Measurements from ENCODE around the gene TMEM253. TPM values are rescaled to one million over a fixed set of nuclear protein-coding genes. Genes with fewer than 3 reads are reported as not detected.

The TMEM253 gene
- total RNA-seq, 1 donor from 2014 or later = 1.4 TPM

- Histone ChIP-seq H3K4me2 (ENCODE audit: low read length) (no peak overlapping the region), H2AFZ (ENCODE audit: low read depth, low read length) (no peak overlapping the region), H3K4me1 (ENCODE audit: insufficient read depth, low read length) (peaks cover 25% of the 10 kb centered on the region), H3K36me3 (ENCODE audit: insufficient read depth, low read length) (no peaks in the 10 kb centered on the region), H3K9ac (ENCODE audit: low read length) (no peak overlapping the region), H4K20me1 (ENCODE audit: insufficient read depth, low read length) (no peaks in the 10 kb centered on the region), H3K27me3 (ENCODE audit: insufficient read depth, low read length) (no peaks in the 10 kb centered on the region), H3K79me2 (ENCODE audit: insufficient read depth, low read length) (no peaks in the 10 kb centered on the region), H3K9me3 (ENCODE audit: insufficient read depth, low read depth, low read length) (no peaks in the 10 kb centered on the region), H3K4me3 (ENCODE audit: insufficient read depth, low read depth, low read length) (no peak overlapping the region), H3K27ac (ENCODE audit: low read depth, low read length) (no peak overlapping the region)
- H3K36me3 Mint-ChIP-seq (ENCODE audit: low read depth, unreplicated experiment) = no peaks in the 10 kb centered on the region
- no peaks in the 10 kb centered on the region for H3K27me3 Mint-ChIP-seq (ENCODE audit: low read depth, unreplicated experiment)
- DNase-seq (ENCODE audit: low read depth) (no peak), FAIRE-seq (no peak)
- no peak overlapping the region for H3K27ac Mint-ChIP-seq (ENCODE audit: unreplicated experiment)
- H3K4me1 Mint-ChIP-seq (ENCODE audit: low read depth, unreplicated experiment) = peaks cover 50% of the 10 kb centered on the region
- TF ChIP-seq CTCF (IDR thresholded peaks at IDR 0.05; ENCODE audit: insufficient read depth, low read depth, low read length) = no peak
- TF ChIP-seq EZH2 (IDR thresholded peaks at IDR 0.05; ENCODE audit: insufficient read depth, low read length) = no peak
- no peaks in the 10 kb centered on the region for H3K9me3 Mint-ChIP-seq (ENCODE audit: unreplicated experiment)
- no peak overlapping the region for H3K4me3 Mint-ChIP-seq (ENCODE audit: unreplicated experiment)
Measured at GRCh38 chr14:21105095-21105494, 4.2 kb downstream of the TMEM253 start.

GRCh38 chr14:21106176-21106497, 5.3 kb downstream of the TMEM253 start:
- Histone ChIP-seq H3K9me3 (ENCODE audit: insufficient read depth, low read depth, low read length) (no peaks in the 10 kb centered on the region), H4K20me1 (ENCODE audit: insufficient read depth, low read length) (no peaks in the 10 kb centered on the region), H3K27ac (ENCODE audit: low read depth, low read length) (no peak overlapping the region), H3K4me3 (ENCODE audit: insufficient read depth, low read depth, low read length) (no peak overlapping the region), H3K36me3 (ENCODE audit: insufficient read depth, low read length) (no peaks in the 10 kb centered on the region), H2AFZ (ENCODE audit: low read depth, low read length) (peak overlapping the region; percentile 69), H3K27me3 (ENCODE audit: insufficient read depth, low read length) (no peaks in the 10 kb centered on the region), H3K9ac (ENCODE audit: low read length) (peak overlapping the region; percentile 26), H3K4me2 (ENCODE audit: low read length) (peak overlapping the region; percentile 50), H3K79me2 (ENCODE audit: insufficient read depth, low read length) (no peaks in the 10 kb centered on the region), H3K4me1 (ENCODE audit: insufficient read depth, low read length) (peaks cover 25% of the 10 kb centered on the region)
- no peak for TF ChIP-seq CTCF (IDR thresholded peaks at IDR 0.05; ENCODE audit: insufficient read depth, low read depth, low read length)
- no peak for TF ChIP-seq EZH2 (IDR thresholded peaks at IDR 0.05; ENCODE audit: insufficient read depth, low read length)
- no peaks in the 10 kb centered on the region for H3K9me3 Mint-ChIP-seq (ENCODE audit: unreplicated experiment)
- H3K4me3 Mint-ChIP-seq (ENCODE audit: unreplicated experiment) = peak overlapping the region; percentile 66
- peak overlapping the region; percentile 79 for H3K27ac Mint-ChIP-seq (ENCODE audit: unreplicated experiment)
- peaks cover 46% of the 10 kb centered on the region for H3K4me1 Mint-ChIP-seq (ENCODE audit: low read depth, unreplicated experiment)
- DNase-seq (ENCODE audit: low read depth) = no peak
- no peak for FAIRE-seq
- H3K27me3 Mint-ChIP-seq (ENCODE audit: low read depth, unreplicated experiment) = no peaks in the 10 kb centered on the region
- no peaks in the 10 kb centered on the region for H3K36me3 Mint-ChIP-seq (ENCODE audit: low read depth, unreplicated experiment)

- Histone ChIP-seq H3K9ac (ENCODE audit: low read length) (peak overlapping the region; percentile 26), H3K27me3 (ENCODE audit: insufficient read depth, low read length) (no peaks in the 10 kb centered on the region), H3K79me2 (ENCODE audit: insufficient read depth, low read length) (no peaks in the 10 kb centered on the region), H3K9me3 (ENCODE audit: insufficient read depth, low read depth, low read length) (no peaks in the 10 kb centered on the region), H3K4me2 (ENCODE audit: low read length) (peak overlapping the region; percentile 50), H4K20me1 (ENCODE audit: insufficient read depth, low read length) (no peaks in the 10 kb centered on the region), H2AFZ (ENCODE audit: low read depth, low read length) (peak overlapping the region; percentile 69), H3K36me3 (ENCODE audit: insufficient read depth, low read length) (no peaks in the 10 kb centered on the region), H3K4me1 (ENCODE audit: insufficient read depth, low read length) (peaks cover 25% of the 10 kb centered on the region), H3K27ac (ENCODE audit: low read depth, low read length) (peak overlapping the region; percentile 28), H3K4me3 (ENCODE audit: insufficient read depth, low read depth, low read length) (peak overlapping the region; percentile 13)
- H3K27ac Mint-ChIP-seq (ENCODE audit: unreplicated experiment) = peak overlapping the region; percentile 79
- H3K4me3 Mint-ChIP-seq (ENCODE audit: unreplicated experiment) = peak overlapping the region; percentile 66
- H3K9me3 Mint-ChIP-seq (ENCODE audit: unreplicated experiment) = no peaks in the 10 kb centered on the region
- peak; percentile 57 for DNase-seq (ENCODE audit: low read depth)
- FAIRE-seq = no peak
- H3K4me1 Mint-ChIP-seq (ENCODE audit: low read depth, unreplicated experiment) = peaks cover 42% of the 10 kb centered on the region
- no peaks in the 10 kb centered on the region for H3K27me3 Mint-ChIP-seq (ENCODE audit: low read depth, unreplicated experiment)
- H3K36me3 Mint-ChIP-seq (ENCODE audit: low read depth, unreplicated experiment) = no peaks in the 10 kb centered on the region
- TF ChIP-seq CTCF (IDR thresholded peaks at IDR 0.05; ENCODE audit: insufficient read depth, low read depth, low read length) (peak; percentile 95), EZH2 (IDR thresholded peaks at IDR 0.05; ENCODE audit: insufficient read depth, low read length) (no peak)
Measured at GRCh38 chr14:21106498-21107282, 5.8 kb downstream of the TMEM253 start.

All from astrocyte (in vitro differentiated cells and primary cell).